GM12892 (cell line): ENCODE data around the gene EGF.

ENCODE experiments used
- DNase-seq: peaks from one replicate; pipeline ENCODE4 v3.0.0; 2011; ENCODE audit not compliant: insufficient read length
- FAIRE-seq: peaks from 2 replicates; lab custom pipeline; 2011; peaks lifted over from hg19 to GRCh38; lab: Jason Lieb, UNC
- POLR2A ChIP-seq: IDR thresholded peaks from 2 replicates; pipeline ENCODE4 v1.6.1; 2011; ENCODE audit warnings: low read depth, low read length, control low read depth
- POLR2AphosphoS5 ChIP-seq: IDR thresholded peaks from 2 replicates; pipeline ENCODE4 v1.6.1; 2011; ENCODE audit warnings: low read depth, low read length, control low read depth
- TAF1 ChIP-seq: IDR thresholded peaks from 2 replicates; pipeline ENCODE4 v1.6.1; 2011; ENCODE audit warnings: low read depth, mild to moderate bottlenecking, control low read depth, low read length, borderline replicate concordance

The EGF gene

DNA sequence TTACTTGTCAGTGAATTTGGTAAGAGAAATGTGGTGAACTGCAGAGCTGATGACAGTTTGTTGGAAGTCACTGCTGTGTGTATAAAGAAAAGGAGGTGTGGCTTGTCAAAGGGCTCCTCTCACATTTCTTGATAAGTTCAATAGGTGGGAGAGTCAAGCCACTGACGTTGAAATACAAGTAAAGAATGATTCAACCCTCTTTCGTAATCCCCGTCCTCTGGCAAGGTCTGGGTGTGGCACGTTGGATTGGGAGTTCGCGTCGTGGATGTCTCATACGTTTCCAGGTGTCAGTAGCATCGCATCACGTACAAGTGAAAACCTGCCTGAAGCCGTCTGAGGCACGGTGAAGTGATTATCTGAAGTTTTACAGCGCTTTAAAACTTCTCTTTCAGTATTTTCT is 76.4 kb downstream of the EGF start:
- no peak for TF ChIP-seq POLR2AphosphoS5
- no peak for TF ChIP-seq POLR2A
- no peak for TF ChIP-seq TAF1
- no peak for DNase-seq
- FAIRE-seq, result no peak

DNA sequence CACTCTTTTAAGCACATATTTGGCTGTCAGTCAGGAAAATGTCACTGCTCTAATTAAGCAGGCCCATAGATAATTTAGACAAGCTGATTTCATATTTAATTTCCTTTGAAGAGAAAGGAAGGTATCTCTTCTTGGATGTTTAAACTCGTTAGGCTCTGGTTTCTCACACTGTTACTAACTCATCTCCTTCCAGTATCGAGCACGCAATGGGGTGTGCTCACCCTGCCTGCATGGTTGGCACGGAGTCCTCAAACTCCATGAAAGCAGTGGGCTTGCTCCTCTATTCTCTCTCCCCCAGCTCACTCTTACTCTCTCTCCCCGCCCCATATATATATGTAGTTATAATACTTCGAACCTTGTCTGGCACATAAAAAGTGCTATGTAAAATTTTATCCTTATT is 76.9 kb downstream of the EGF start:
- FAIRE-seq, result no peak
- no peak for TF ChIP-seq TAF1
- TF ChIP-seq POLR2A, result no peak
- TF ChIP-seq POLR2AphosphoS5, result no peak
- no peak for DNase-seq

DNA sequence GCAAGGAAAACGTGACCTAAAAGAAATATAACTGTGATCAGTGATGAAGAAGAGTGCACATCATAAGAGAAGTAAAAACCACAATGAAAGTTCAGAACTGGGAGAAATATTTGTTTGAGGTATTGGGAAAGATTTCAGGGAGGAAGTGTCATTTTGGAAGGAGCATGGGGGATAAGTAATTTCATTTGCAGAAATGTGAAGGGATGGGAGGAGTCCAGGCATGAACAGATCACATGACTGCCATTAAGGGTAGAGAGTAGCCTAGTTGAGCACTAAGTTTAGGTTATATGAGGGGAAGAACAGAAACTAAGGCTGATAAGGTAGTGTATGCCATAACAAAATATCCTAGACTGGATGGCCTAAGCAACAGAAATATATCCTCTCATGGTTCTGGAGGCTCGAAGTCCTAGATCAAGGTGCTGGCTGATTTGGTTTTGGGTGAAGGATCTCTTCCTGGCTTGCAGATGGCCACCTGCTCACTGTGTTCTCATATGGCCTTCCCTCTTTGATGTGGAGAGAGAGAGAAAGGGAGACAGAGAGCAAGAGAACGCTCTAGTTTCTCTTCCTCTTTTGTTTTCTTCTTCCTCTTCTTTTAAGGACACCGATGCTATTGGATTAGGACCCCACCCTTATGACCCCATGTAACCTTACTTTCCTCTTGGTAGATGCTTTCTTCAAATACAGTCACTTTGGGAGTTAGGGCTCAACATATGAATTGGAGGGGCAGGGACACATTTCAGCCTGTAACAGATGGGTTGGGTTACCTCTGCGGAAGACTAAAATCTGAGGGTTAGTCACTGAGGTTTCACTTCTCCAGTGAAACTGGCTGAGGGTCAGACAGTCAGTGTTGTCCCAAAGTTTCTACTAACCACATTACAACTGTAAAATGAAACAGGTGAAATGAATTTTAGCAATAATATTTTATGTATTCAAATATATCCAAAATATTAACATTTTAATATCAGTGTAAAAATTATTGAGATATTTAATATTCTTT is 77.9 kb downstream of the EGF start:
- peak; percentile 7 for DNase-seq
- no peak for TF ChIP-seq POLR2AphosphoS5
- no peak for TF ChIP-seq TAF1
- no peak for TF ChIP-seq POLR2A
- peak; percentile 99 for FAIRE-seq

DNA sequence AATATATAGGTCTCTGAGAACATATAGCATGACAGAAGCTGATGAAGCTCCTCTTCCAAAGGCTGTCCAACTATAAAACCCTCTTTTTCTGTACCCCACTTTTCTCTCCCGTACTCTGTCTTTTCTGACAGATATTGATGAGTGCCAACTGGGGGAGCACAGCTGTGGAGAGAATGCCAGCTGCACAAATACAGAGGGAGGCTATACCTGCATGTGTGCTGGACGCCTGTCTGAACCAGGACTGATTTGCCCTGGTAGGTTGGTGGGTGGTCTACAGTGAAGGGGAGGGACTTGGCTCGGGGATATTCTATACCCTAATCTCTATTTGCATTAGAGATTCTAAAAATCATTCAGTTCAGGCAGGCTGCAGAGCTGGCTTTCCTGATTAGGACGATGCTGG is 80.4 kb downstream of the EGF start:
- no peak for DNase-seq
- TF ChIP-seq TAF1, result no peak
- TF ChIP-seq POLR2AphosphoS5, result no peak
- no peak for TF ChIP-seq POLR2A
- no peak for FAIRE-seq

DNA sequence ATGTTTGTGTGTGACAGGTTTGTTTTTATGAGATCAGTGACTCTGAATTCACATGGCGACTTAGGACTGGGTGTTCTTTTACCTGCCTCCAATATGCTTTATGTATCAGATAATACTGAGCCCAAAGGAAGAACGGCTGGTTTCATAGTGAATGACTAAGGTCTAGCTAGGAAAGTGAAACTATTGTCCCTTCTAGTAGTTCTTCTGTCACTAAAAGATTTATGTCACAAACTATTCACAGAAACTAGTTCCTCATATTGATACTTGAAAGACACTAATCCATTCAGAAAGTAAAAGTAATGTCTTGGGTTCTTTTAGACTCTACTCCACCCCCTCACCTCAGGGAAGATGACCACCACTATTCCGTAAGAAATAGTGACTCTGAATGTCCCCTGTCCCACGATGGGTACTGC is 81.7 kb downstream of the EGF start:
- TF ChIP-seq POLR2AphosphoS5, result no peak
- TF ChIP-seq TAF1, result no peak
- no peak for TF ChIP-seq POLR2A
- FAIRE-seq (peak; percentile 96), DNase-seq (peak; percentile 12)

DNA sequence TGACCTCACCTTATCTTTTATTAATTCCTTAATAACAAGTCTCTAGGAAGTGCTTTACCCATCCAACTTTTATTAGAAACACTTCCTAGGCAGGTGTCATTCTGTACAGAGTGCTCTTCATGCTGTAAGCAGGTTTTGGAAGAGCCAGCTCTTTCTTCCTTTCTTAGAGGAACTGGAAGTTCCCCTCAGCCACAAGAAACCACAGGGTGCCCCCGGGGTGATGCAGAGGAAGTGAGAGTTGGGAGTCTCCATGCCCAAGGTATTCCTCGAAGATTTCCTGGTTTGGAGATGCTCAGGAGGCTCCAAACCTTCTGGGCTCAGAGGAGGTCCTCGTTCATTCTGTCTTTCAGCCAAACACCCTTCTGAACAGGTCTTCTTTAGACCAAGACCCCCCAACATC is 83.8 kb downstream of the EGF start:
- TF ChIP-seq POLR2AphosphoS5, result no peak
- TF ChIP-seq POLR2A, result no peak
- no peak for TF ChIP-seq TAF1
- FAIRE-seq, result no peak
- DNase-seq, result no peak

DNA sequence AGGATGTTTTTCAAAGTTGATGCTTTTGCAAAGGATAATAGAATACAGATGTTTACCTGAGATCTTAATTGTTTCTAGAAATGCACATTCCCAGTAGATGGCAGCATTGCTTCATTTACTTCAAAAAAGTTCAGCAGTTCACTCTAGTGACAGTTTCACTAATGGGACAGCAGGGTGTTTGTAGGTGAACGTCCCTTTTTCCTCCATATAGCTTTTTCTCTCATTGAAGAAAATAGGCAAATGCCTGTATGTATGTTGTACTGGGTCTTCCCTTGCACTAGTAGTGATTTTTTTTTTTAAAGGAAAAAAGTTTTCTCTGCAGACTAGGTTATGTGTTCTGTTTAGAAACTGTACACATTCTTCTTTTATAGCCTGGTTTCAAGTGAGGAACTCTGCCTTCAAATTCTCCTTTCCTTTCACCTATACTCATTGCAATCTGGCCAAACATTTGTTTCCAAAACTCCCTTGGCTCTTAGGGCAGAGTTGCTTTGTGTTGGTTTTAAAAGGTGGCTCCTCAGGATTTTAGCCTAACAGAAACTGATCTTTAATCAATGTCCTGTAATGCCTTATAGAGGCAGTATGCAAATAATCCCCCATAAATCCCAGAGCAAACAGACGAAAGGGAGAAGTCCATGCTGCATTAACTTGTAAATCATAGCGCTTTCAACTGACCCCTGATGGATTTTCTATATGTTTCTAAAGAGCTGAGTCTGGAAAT is 86.3 kb downstream of the EGF start:
- FAIRE-seq, result peak; percentile 86
- no peak for TF ChIP-seq POLR2AphosphoS5
- TF ChIP-seq POLR2A, result no peak
- no peak for TF ChIP-seq TAF1

DNA sequence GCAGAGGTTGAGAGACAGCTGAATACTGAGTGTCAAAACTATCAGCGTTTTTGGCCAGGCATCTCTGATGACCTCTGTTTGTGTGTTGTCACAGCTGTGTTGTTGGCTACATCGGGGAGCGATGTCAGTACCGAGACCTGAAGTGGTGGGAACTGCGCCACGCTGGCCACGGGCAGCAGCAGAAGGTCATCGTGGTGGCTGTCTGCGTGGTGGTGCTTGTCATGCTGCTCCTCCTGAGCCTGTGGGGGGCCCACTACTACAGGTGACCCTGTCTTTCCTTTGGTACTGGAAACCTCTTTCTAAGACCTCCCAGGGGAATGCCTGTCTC is 86.9 kb downstream of the EGF start:
- no peak for FAIRE-seq
- no peak for DNase-seq
- TF ChIP-seq POLR2AphosphoS5, result no peak
- TF ChIP-seq POLR2A, result no peak
- no peak for TF ChIP-seq TAF1

More for the DNA sequence above, 86.3 kb downstream of the EGF start:
- peak; percentile 20 for DNase-seq

DNA sequence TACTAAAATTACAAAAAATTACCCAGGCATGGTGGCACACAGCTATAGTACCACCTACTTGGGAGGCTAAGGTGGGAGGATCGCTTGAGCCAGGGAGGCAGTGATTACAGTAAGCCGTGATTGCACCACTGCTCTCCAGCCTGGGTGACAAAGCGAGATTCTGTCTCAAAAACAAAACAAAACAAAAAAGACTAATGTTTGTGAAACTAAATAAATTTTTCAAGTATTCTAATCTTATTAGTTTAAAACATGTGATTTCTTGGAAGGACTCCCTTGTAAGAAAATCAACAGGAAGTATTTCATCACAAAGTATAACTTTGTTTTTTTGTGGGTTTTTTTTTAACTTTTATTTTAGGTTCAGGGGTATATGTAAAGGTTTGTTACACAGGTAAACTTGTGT is 89.6 kb downstream of the EGF start:
- DNase-seq (no peak), FAIRE-seq (no peak)
- TF ChIP-seq POLR2A, result no peak
- TF ChIP-seq TAF1, result no peak
- no peak for TF ChIP-seq POLR2AphosphoS5

DNA sequence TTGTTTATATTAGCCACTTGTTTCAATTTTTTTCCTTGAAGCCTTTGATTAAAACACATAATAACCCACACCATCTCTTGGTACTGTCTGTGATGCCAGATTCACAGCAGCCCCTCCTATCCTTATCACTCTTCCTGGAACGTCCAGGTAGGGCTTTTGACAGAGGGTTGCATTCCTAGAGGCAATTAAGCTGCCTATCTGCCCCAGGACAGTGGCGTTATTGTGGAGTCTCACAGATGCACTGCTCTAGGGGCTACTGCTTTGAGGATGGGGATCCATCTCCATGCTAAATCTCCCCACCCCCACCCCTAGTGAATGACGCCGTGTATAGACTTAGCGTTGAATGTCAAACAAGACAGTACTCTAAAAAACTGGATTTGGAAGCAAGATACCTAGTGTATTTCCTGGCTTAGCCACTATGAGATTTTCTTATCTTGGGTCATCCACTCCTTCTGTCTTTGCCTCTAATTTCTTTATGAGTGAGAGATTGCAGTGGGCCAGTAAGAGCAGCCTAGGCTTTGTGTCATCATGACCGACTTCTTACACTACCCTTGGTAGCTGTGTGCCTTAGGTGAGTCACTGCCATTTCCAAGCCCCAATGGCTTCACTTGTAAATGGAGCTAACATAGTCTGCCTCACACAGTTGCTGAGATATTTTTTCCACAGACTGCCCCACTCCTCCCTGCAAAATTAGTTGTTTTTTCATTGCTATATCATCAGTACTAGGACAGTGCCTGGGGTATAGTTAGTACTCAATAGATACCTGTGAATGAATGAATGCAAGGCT is 90.9 kb downstream of the EGF start:
- no peak for TF ChIP-seq TAF1
- no peak for TF ChIP-seq POLR2AphosphoS5
- no peak for TF ChIP-seq POLR2A
- FAIRE-seq (no peak), DNase-seq (no peak)

DNA sequence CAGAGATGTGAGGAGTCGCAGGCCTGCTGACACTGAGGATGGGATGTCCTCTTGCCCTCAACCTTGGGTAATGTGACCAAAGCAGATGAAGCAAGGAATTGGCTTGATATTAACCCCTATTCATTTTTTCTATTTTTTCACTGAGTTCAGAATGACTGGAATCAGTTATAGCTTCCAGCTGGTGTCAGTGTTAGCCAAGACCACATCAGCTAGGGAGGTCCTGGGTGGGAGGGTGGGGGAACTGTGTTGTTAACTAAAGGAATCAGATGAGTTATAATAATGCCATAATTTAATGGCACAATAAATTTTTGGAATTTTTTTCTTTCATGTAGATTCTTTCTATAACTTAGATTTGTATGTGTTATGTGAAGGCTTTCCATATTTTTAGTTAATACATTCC is 91.9 kb downstream of the EGF start:
- FAIRE-seq, result no peak
- no peak for TF ChIP-seq TAF1
- no peak for TF ChIP-seq POLR2A
- TF ChIP-seq POLR2AphosphoS5, result no peak
- DNase-seq, result no peak
